Adrenal gland (tissue), 12 donors: ENCODE measurements around the gene ZFP62. TPM values are rescaled to one million over a fixed set of nuclear protein-coding genes. Genes with fewer than 3 reads are reported as not detected.

ENCODE experiments used
- DNase-seq, 7 donors: peaks; one replicate each; pipeline ENCODE4 v3.0.0-alpha.2; 2019 to 2020
- H3K27ac ChIP-seq, 5 donors: fragments of 200-600 bp; sonication (generic) in 4 of 5; 1 replicate in 3 of 5; 2 replicates in 2 of 5; pipeline versions ENCODE4 v1.5.1 to v1.8.0; 2016 to 2020; ENCODE audit warnings: mild to moderate bottlenecking in 1 of 5
- H3K27me3 ChIP-seq: fragments of 200-600 bp; 2 replicates; pipeline ENCODE4 v1.8.0; 2021
- H3K36me3 ChIP-seq, 2 donors: fragments of 200-600 bp; replicated peaks in 1 of 2; 1 replicate in 1 of 2; 2 replicates in 1 of 2; pipeline versions ENCODE4 v1.5.1 to v1.8.0; 2018 to 2022
- H3K4me1 ChIP-seq, 2 donors: fragments of 200-600 bp; replicated peaks in 1 of 2; 1 replicate in 1 of 2; 2 replicates in 1 of 2; pipeline versions ENCODE4 v1.5.1 to v1.8.0; 2018 to 2021
- H3K4me3 ChIP-seq, 4 donors: fragments of 200-600 bp; sonication (generic) in 3 of 4; one replicate each; pipeline ENCODE4 v1.5.1; 2016 to 2018
- H3K9me3 ChIP-seq, 3 donors: fragments of 200-600 bp; sonication (generic) in 1 of 3; replicated peaks in 1 of 3; 1 replicate in 2 of 3; 2 replicates in 1 of 3; pipeline versions ENCODE4 v1.5.1 to v1.8.0; 2016 to 2021
- CTCF ChIP-seq, 6 experiments: fragments of 450-650 bp in 4 of 6; fragments of 200-600 bp in 2 of 6; sonication (generic) in 1 of 6; IDR thresholded peaks; 1 replicate in 5 of 6; 2 replicates in 1 of 6; pipeline versions ENCODE4 v1.5.1 to v1.8.0; 2016 to 2021; ENCODE audit warnings: antibody characterized with exemption in 6 of 6, mild to moderate bottlenecking in 2 of 6, moderate library complexity in 1 of 6
- POLR2A ChIP-seq, 2 donors: fragments of 450-650 bp; IDR thresholded peaks; one replicate each; pipeline ENCODE4 v1.6.1; 2017; ENCODE audit warnings: antibody characterized with exemption in 2 of 2, mild to moderate bottlenecking in 2 of 2, moderate library complexity in 1 of 2
- WGBS, 4 donors: extraction: QIAGEN DNeasy Blood & Tissue Kit in 2 of 4; methylation state at CpG; one replicate each; pipeline versions ENCODE4 v1.1.5 to v1.1.7; 2013 to 2017; 5-methylcytosine and 5-hydroxymethylcytosine counted together
- intact Hi-C, 2 donors: fragments of 100-400 bp; cut with DNase I; formaldehyde crosslinking; loops; one replicate each; pipeline versions ENCODE4 v1.14.1 to v1.15.0; 2022 to 2023
- polyA plus RNA-seq, 3 donors: library from polyadenylated mRNA; stranded (reverse); fragments of 200-250 nt in 2 of 3; fragments of 350-450 nt in 1 of 3; fragmentation: Illumina TruSeq in 1 of 3; extraction: RNeasy Lipid Tissue Mini Kit (QIAGEN cat#74804) in 1 of 3; gene quantifications; one replicate each; pipeline ENCODE4 v1.2.3, GENCODE V29; 2013 to 2014
- total RNA-seq, 9 donors: library from RNA; depleted of rRNA in 4 of 9; stranded (reverse); fragments of >200 nt in 4 of 9; fragments of 120-200 nt in 1 of 9; fragmentation: NEBNext Ultra II Directional in 1 of 9; extraction: Animal tissue kit (Norgen Biotek cat#: 25700) in 1 of 9; gene quantifications; one replicate each; pipeline versions ENCODE4 v1.1.0 to v1.2.4, GENCODE V29; 2013 to 2023
- donor health status: healthy with polysubstance abuse.
- donor health status: Bipolar disorder and iron deficiency.
- donor health status: DM: yes; HTN: yes; CAD: no.
- donor health status: DM: no; HTN: no; CAD: no.
- donor health status: DM: no; HTN: no; CAD: no.
- donor health status: DM: yes; HTN: yes; CAD: no.

Gene ZFP62
- total and polyA plus RNA-seq, 12 donors, result 8.5 to 39.7 (median 16.5) TPM

GRCh38 chr5:180820788-180821321 lies 40.2 kb downstream of the ZFP62 start:
- TF ChIP-seq CTCF (IDR thresholded peaks at IDR 0.05) (no peak), POLR2A (IDR thresholded peaks at IDR 0.05) (no peak)
- Histone ChIP-seq H3K4me3 (no peak overlapping the region), H3K4me1 (peaks cover 54 to 80% of the 10 kb centered on the region in 2 donors), H3K9me3 (no peaks in the 10 kb centered on the region), H3K36me3 (no peaks in the 10 kb centered on the region), H3K27ac (peak overlapping the region in 4 of 5 donors; percentile 45 to 88 (median 66)), H3K27me3 (no peaks in the 10 kb centered on the region)
- DNase-seq, result peak in 2 of 7 donors; percentile 13 to 30
- intact Hi-C loops, result no loop called here
- WGBS, 4 donors, result 57 to 58% (median 58%) methylated on average over 3 of the region's 3 CpGs

- no peak overlapping the region for H3K4me3 ChIP-seq
- H3K36me3 ChIP-seq, result no peaks in the 10 kb centered on the region
- peaks cover 35 to 62% of the 10 kb centered on the region in 2 donors for H3K4me1 ChIP-seq
- WGBS, 4 donors, result 69 to 78% (median 73%) methylated on average over 6 of the region's 6 CpGs
- H3K27ac ChIP-seq, result peak overlapping the region in 4 of 5 donors; percentile 56 to 87 (median 74)
- no peak for TF ChIP-seq CTCF (IDR thresholded peaks at IDR 0.05)
- peak in 1 of 7 donors; percentile 16 for DNase-seq
- no peaks in the 10 kb centered on the region for H3K27me3 ChIP-seq
- H3K9me3 ChIP-seq, result no peaks in the 10 kb centered on the region
- intact Hi-C loops, result no loop called here
These were observed 42.3 kb downstream of the ZFP62 start for GRCh38 chr5:180818677-180819341.

GRCh38 chr5:180817893-180818674 lies 43.0 kb downstream of the ZFP62 start:
- Histone ChIP-seq H3K27me3 (no peaks in the 10 kb centered on the region), H3K4me3 (peak overlapping the region in 1 of 4 donors; percentile 4), H3K36me3 (no peaks in the 10 kb centered on the region), H3K27ac (peak overlapping the region in 4 of 5 donors; percentile 56 to 87 (median 74)), H3K9me3 (no peaks in the 10 kb centered on the region), H3K4me1 (peaks cover 35 to 54% of the 10 kb centered on the region in 2 donors)
- TF ChIP-seq POLR2A (IDR thresholded peaks at IDR 0.05) (no peak), CTCF (IDR thresholded peaks at IDR 0.05) (no peak)
- peak in 1 of 7 donors; percentile 38 for DNase-seq
- whole genome bisulfite sequencing, 4 donors, result 38 to 45% (median 40%) methylated on average over 13 of the region's 13 CpGs
- intact Hi-C loops, result no loop called here
